Activated CD4-positive, alpha-beta T cell treated with anti-CD3 and anti-CD28 coated beads for 24 hours (primary cell): ENCODE data around the gene FOXI1.
"Not testable (repeated sequence)": the region's sequence is repeated elsewhere in the genome, so short reads cannot be mapped to it uniquely, and the experiment has no call there.

Source experiments
- DNase-seq, 2 donors: peaks; one replicate each; pipeline ENCODE4 v3.0.0-alpha.2; 2020; ENCODE audit warnings: low read depth in 2 of 2

FOXI1 gene

DNA sequence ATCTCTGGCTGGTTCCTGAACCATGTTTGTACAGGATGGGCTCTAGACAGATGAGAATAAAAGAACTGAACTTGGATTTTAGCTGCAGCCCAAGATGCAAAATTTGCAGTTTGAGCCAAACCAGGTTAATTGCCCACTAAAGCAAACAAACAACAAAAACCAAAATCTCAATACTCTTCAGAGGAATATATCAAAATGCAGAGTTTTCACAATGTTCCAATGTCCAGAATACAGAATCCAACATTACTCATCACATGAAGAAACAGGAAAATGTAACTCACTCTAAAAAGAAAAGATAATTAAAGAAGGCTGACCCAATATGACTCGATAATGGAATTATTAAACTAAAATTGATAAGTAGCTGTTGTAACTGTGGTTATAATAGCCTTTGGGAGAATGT is 20.4 kb downstream of the FOXI1 start:
- no peak for DNase-seq

DNA sequence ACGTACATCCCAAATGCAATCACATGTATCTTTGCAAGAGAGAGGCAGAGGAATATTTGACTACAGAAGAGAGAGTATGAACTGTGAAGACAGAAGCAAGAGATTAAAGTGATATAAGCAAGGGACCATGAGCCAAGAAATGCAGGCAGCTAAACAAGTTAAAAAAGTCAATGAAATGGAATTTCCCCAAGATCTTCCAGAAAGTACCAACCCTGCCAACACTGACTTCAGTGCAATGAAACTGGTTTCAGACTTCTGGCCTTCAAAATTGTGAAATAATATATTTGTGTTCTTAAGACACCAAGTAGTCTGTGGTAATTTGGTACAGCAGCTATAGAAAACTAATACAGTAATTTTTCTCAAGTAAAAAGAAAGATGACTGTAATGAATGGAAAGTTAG is 20.9 kb downstream of the FOXI1 start:
- no peak for DNase-seq

DNA sequence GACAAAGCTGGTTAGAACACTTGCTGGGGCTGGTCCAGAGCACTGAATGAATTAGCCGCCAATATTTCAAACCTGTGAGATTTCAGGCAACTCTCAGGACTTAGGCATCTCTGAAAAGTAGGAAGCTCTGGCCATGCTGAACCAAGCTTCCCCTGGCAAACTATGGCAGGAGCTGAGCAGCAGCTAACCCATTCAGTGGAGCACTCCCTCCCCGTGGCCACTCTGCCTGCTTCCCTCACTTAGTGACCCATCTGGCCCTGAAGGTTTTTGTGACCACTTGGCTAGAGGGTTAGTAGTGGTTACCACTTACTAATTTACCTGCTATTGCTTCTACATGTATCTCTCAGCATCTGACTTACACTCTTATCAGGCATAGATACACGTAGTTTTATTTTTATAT is 25.5 kb downstream of the FOXI1 start:
- DNase-seq, result no peak

DNA sequence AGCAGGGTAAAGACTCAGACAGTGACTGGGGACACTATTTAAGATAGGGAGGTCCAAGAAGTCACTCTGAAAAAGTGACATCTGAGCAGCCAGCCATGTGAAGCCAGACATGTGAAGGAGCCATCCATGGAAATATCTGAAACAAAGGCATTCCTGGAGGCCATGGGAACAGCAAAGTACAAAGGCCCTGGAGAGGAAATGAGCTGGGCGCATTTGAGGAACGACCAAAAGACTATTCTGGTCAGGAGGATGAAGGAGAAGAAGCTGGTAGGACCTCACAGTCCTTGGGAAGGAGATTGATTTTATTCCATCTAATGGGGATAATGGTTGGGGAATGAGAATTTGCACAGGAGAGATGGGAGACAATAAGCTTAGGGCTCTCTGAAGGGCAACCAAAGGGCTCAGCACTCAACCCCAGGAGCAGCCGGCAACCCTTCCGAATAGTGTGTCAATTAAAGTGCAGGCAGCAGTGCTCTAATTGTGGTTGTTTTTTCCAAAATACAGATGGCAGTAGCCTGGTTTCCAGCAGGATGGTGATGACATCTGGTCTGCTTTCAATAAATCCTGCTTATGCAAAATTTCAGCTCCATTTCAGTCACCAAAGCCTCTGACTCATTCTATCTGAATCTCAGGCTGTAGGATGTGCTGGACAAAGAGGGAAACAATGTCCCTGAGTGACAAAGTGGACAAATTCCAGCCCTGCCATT is 26.7 kb downstream of the FOXI1 start:
- DNase-seq, result no peak

DNA sequence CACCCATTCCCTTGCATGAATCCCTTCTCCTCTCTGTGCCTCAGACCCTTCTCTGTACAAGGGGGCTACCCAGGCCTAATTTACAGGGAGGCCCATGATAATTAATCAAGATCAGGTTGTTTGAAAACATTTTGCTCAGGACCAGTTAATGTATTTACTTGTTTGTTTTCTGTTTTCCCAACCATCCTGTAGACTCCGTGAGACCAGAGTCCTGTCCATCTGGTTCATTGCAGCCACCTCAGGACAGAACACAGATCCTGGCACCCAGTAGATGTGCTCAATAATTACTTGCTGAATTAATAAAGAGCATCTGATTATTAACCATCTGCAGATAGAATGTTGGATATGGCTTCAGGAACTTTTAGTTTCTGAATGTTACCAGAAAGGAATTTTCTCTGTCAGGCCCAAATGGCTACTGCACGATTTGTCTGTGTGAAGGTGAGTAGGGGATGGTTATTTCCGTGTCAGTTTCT is 27.3 kb downstream of the FOXI1 start:
- no peak for DNase-seq

DNA sequence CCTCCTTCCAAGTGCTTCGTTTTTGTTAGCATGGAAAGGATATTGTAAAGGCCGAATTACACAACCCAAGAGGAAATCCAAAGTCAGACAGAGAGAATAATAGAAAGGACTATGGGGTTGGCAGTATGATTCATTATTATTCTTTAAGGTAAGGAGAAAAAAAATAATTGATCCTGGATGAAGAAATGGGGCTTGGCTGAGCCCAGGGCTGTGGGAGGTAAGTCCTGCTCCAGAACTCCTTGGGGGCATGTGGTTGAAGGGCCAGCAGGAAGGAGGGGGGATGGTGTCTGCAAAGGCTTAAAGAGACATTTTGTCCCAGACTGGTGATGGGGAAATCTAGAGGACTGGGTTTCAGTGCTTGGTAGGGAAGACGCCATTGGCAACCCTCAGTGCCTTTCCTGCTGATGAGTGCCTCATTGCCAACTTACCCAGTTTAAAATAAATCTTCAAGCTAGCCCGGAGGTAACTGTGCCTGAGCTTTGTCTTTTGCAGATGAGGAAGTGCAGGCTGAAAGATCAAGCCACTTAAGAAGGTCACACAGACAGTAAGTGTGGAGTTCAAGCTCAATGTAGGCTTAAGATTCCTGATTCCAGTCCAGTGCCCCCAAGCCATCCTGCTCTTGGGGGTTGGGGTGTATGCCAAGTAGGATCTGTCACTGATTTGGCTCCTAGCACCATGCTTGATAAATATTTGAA is 30.2 kb downstream of the FOXI1 start:
- DNase-seq, result no peak

DNA sequence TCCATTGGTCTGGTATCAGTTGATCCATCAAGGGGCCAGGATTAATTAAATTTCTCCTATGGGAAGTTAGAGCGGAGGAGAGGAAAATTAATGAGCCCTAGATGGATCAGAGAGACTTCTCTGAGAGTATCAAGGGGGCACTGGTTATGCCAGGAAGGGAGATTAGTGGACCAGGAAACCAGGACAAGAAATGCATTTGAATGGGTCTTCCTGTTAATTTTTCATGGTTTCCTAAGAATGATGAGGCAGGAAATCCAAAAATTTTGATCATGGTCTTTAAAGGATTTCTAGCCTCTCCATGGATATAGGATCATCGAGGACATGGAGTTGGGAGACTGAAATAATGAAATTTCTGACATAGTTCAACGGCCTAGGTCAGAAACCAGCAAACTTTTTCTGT is 30.8 kb downstream of the FOXI1 start:
- no peak for DNase-seq

DNA sequence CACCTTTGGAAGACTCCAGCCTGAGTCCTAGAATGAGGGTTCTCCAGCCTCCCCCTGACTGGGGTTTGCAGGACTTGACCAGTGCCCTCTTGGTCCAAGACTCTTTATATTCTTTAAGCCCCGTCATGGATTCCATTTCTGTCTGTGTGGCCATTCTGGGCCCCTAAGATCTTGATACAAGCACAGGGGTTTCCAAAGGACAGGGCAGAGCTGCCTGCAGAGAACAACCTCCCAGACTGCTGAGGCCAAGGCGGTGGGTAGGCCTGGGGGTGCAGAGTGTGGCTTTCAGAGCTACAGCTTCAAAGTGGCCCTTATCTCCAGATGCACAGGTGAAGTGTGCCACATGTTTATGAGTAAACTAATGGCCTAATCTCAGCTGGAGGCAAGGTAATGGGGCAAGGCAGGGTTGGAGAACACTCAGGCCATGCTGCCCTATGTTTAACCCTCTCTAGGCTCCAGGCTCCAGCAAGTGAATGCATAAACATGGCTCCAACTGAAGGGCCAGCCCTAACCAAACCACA is 32.1 kb downstream of the FOXI1 start:
- no peak for DNase-seq

DNA sequence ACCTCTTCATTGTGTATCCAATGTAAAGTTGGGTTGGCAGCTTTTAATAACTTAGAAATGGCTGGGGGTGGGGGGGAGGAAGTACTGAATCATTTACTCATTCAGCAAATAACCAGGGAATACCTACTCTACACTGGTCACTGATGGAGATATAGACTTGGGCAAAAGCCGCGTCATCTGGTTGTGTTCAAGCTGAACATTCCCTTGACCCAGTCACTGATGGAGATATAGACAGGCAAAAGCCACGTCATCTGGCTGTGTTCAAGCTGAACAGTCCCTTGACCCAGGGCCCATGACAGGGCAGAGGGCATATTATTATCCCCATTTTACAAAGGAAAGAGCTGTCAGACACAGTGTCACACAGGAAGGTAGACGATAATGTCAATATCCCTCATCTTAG is 32.6 kb downstream of the FOXI1 start:
- no peak for DNase-seq

DNA sequence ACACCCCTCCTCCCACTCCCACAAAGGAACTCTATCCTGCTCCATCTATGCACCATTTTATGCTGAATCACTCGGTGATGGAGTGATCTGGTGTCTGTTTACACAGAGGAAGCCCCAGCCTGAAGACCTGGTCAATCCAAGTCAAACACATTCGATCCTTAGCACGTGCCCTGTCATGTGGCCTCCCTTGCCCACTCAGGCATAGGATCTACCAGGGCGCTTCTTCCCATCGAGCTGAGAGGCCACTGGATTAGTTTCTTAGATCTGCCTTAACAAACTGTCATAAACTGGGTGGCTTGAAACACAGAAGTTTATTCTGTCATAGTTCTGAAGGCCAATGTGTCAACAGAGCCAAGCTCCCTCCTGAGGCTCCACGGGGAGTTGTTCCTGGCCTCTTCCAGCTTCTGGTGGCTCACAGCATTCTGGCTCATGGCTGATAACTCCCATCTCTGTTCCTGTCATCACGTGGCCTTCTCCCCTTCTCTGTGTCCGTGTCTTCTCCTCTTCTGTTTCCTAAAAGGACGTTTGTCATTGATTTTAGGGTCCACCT is 34.2 kb downstream of the FOXI1 start:
- no peak for DNase-seq

DNA sequence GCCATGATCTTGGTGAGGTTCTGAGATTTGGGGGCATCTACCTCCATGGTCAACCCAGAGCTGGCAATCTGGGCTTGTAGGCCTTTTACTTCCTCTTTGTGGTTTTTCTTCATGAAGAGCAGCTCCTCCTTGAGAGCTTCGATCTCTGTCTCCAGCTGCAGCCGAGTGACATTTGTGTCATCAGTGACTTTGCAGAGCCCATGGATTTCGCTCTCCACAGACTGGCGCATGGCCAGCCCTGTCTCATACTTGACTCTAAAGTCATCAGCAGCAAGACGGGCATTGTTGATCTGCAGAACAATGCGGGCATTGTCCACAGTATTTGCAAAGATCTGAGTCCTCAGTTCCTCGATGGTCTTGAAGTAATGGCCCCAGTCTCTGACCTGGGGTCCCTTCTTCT is 35.5 kb downstream of the FOXI1 start:
- DNase-seq, result not testable (repeated sequence)

DNA sequence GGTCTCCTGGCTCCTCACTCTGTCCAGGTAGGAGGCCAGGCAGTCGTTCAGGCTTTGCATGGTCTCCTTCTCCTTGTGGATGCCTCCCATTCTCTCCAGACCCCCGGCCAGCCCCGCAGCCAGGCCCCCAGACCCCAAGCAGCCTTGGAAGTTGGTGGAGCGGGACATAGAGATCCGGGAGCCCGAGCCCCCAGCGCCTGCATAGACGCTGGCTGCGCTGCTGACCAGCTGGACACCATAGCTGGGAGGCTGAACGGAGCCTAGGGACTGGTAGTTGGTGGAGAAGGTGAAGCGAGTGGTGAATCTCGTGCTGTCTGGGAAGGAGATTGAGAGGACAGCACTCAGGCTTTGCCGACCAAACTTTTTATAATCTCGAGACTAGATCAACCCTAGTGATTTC is 35.9 kb downstream of the FOXI1 start:
- no peak for DNase-seq

DNA sequence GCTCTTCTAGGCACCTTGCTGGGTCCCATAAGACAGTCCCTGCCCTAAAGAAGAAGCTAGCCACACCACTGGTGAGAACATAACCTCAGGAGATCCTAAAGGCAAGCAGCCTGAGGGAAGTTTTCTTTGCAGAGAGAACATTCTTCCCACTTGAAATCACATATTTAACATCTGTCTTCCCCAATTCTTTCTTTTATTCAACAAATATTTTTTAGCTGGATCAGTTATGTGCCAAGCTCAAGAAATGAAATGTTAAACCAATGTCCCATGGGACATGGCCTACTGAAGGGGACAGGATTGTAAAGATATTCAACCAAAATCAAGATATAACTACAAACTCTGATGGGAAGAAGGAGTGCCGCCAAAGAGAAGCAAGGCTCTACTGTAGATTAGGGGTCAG is 36.5 kb downstream of the FOXI1 start:
- DNase-seq, result no peak

DNA sequence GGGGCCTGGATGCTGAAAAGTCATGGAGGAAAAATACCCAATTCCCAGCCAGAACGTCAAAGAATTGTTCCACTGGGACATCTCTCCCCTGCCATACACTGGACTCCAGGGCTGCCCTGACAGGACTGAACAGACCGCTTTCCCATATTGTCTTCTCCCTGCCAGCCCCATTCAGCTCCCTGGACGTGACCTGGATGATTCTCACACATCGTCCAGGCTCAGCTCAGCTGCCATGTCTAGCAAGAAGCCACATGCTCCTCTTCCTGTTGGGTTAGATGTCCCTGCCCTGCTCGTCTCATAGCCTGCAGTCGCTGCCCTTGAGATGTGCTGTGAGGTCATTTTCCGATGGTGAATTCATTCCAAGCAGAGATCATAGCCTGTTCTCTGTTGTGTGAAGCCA is 37.4 kb downstream of the FOXI1 start:
- no peak for DNase-seq

DNA sequence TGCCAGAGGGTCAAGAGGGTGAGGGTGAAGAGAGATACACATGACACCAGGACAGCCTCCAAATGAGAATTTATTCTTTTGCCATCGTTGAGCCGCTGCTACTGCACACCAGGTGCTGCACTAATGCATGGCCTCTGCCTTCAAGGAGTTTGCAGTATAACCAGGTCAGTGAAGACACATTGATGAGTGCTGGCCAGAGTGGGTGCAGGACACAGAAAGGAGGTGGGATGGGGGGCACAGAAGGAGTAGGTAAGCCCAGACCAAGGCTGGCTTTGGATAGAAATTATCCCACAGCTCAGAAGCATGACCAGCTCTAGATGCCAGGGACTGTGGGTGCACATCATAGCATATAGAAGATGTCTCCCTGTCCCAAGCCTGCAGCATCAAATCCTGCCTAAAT is 38.0 kb downstream of the FOXI1 start:
- DNase-seq, result no peak

DNA sequence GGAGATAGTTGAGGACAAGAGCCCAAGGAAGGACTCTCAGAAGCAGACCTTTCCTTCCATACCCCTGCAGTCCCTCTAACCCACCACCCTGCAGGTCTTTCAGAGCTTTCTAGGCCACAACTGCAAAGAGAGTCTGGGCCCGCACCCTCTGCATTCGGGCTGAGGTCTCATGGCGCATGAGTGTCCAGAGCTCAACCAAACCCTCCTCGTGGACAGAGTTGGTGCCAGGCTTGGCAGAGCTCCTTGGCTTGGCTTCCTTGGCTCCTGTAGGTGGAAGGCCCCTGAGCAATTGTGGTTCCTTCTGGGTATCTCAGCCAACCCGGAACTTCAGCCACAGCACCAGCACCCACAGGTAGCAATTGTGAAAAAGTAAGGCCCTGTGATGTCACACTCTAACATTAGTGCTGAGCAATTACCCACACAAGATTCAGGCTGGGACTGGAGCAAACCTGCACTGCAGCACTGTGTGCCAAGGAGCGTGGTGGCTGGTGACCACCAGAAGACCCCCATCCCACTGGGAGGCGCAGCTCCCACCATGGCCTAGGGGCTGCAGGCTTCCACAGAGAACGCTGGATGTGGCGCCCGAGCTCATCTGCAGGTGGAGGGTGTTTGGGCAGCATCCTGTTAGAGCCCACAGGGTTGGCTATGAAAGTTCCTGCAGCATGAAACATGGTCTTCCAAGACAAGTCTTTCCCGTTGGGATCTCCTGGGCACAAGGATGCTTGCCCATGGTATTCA is 38.8 kb downstream of the FOXI1 start:
- DNase-seq, result no peak

DNA sequence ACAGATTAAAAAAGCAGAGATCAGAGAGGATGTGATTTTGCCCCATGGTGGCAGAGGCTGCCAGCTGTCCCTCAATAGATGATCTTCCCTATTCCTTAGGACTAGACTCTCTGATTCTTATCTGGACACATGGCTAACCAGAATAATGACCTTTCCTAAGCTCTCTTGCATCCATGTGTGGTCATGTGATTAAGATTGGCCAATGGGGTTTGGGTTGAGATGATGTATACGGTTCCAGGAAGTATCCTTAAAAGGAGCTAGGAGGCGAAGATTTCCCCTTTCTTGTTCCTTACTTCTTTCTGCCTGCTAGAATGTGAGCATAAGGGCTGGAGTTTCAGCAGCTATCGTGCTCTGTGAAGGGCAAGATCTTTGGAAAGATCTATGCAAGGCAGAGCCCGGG is 39.8 kb downstream of the FOXI1 start:
- no peak for DNase-seq

DNA sequence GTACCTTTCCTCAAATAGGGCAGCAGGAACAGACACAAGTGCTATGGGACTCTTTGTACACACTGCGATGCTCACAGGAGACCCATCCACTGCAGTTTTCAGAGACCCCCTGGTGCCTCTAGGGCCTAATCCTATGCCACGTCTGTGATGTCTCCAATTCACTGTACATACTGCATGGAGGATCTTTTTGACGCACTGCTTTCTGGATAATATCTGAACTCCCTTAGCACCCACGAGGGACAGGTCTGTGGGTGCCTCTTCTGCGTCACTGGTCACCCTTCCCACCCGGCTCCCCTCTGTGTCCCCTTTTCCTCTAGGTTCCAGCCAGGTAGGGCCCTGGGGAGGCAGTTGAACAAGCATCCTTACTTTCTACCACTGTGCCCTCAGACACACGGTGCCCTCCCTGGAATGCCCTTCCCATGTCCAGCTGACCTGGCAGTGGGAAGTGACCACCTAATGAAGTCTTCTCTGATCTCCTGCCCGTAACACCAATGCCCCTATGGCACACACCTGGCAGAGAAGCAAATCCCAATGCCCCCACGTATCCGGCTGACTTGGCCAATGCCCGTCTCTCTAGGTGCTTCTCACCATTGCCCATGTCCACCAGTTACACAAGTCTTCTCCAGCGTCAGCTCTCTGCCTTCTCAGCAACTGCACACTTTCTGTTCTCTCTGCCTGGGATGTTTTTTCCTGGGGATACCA is 41.5 kb downstream of the FOXI1 start:
- no peak for DNase-seq

DNA sequence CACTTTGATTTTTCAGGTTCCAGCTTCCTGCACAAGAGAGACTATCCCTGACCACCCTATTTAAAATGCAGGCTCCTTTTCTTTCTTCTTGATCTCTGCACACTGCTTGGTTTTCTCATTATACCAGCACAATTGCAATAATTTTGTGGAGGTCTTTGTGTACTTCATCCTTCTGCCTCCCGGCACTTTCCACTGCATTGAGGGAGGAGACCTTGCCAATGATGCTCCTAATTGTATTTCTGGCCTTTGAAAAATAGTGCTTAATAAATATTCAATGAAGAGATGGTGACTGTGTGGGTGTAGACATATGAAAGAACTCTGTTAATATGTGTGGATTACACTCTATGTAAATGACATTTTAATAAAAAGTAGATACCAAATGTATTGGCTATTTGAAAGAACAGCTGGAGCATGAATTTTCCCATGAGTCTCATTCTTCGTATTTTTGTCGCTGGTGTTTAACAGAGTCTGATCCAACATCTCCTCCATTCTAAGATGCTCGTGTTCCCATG is 42.1 kb downstream of the FOXI1 start:
- no peak for DNase-seq

DNA sequence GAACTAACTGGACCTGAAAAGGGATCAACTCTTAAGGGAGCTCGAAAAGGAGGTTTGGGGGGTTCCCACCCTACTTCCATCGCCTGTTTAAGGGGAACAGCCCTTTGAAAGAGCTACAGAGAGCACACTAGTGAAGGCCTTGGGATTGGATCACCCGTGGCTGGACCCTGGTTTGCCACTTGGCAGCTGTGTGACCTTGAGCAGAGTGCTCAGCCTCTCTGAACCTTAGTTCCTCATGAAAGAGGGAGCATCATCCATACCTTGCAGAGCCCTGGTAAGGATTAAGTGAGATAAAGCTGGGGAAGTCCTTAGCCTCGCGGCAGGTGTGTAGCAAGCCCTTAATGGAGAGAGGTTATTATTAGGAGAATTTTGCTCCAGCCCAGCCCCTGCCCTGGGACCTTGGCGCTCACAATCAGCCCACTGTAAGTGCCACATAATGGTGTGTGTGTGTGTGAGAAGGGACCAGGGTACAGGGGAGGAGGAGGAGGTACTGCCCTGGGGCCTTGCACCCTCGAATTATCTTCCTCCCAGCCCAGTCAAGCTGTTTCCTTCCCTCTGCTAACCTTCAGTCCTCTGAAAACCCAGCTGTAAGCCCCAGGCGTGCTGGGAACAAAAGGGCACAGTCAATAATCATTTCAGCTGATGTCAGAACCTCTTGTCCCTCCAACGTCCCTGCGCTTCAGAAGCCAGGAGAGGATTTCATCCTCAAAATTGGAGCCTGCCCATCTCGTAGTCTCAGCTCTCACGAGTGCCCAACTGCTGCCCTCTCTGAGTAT is 42.9 kb downstream of the FOXI1 start:
- DNase-seq, result no peak

DNA sequence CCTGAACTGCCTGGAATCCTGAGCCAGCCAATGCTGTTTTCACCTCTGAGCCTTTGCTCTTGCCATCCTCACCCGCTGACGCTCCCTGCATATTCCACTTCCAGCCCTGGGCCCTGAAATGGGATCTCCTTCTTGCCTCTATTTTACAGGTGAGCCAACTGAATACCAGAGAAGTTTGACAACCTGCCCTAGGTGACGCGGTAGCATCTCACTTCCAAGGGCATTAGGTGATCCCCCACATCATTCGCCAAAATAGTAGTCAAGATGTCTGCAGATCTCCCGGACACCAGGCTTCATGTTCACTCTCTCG is 43.5 kb downstream of the FOXI1 start:
- no peak for DNase-seq
